SK-N-MC (cell line): Measurements from ENCODE around the gene GPR39.

Experiments
- EZH2 ChIP-seq: fragments of 200-600 bp; sonication (generic); IDR thresholded peaks from one replicate; pipeline ENCODE4 v1.6.1; 2017; ENCODE audit warnings: antibody characterized with exemption
- POLR2AphosphoS5 ChIP-seq: IDR thresholded peaks from 2 replicates; pipeline ENCODE4 v1.6.1; 2012; ENCODE audit warnings: mild to moderate bottlenecking, low read depth, low read length, borderline replicate concordance

GRCh38 chr2:132475615-132476014, 59.0 kb downstream of the GPR39 start:
- TF ChIP-seq EZH2 (no peak), POLR2AphosphoS5 (no peak)
